ENCODE data around the gene CACNA1I.

GRCh38 chr22:39718921-39719475 lies 148.4 kb downstream of the CACNA1I start:
- TF ChIP-seq CTCF (IDR thresholded peaks at IDR 0.05), result no peak
- no peak for TF ChIP-seq POLR2A (IDR thresholded peaks at IDR 0.05)
